Neural progenitor cell (in vitro differentiated cells): ENCODE data around the gene CX3CL1. TPM values are rescaled to one million over a fixed set of nuclear protein-coding genes. Genes with fewer than 3 reads are reported as not detected.

Experiments
- DNase-seq: peaks from one replicate; pipeline ENCODE4 v3.0.0-alpha.2; 2016; ENCODE audit warnings: low spot score
- H2AFZ ChIP-seq: fragments of 200-600 bp; sonication (generic); replicated peaks from 2 replicates; pipeline ENCODE4 v1.6.1; 2016; ENCODE audit warnings: antibody characterized with exemption
- H3F3A ChIP-seq: fragments of 200-600 bp; sonication (generic); 2 replicates; pipeline ENCODE4 v1.6.1; 2016; ENCODE audit warnings: antibody characterized with exemption, low read depth
- H3K27ac ChIP-seq: fragments of 200-600 bp; sonication (generic); 2 replicates; pipeline ENCODE4 v1.5.1; 2016; ENCODE audit warnings: mild to moderate bottlenecking
- H3K27me3 ChIP-seq: fragments of 200-600 bp; sonication (generic); 2 replicates; pipeline ENCODE4 v1.6.1; 2016; ENCODE audit warnings: mild to moderate bottlenecking, moderate library complexity
- H3K36me3 ChIP-seq: fragments of 200-600 bp; sonication (generic); 2 replicates; pipeline ENCODE4 v1.5.1; 2016
- H3K4me1 ChIP-seq: fragments of 200-600 bp; sonication (generic); 2 replicates; pipeline ENCODE4 v1.6.1; 2016; ENCODE audit warnings: mixed run types
- H3K4me2 ChIP-seq: fragments of 200-600 bp; sonication (generic); 2 replicates; pipeline ENCODE4 v1.6.1; 2016
- H3K4me3 ChIP-seq: fragments of 200-600 bp; sonication (generic); 2 replicates; pipeline ENCODE4 v1.5.1; 2016
- H3K79me2 ChIP-seq: fragments of 200-600 bp; sonication (generic); 2 replicates; pipeline ENCODE4 v1.6.1; 2016; ENCODE audit warnings: low read depth
- H3K9ac ChIP-seq: fragments of 200-600 bp; sonication (generic); 2 replicates; pipeline ENCODE4 v1.6.1; 2016
- H3K9me3 ChIP-seq: fragments of 200-600 bp; sonication (generic); 2 replicates; pipeline ENCODE4 v1.5.1; 2016; ENCODE audit warnings: low read depth
- H4K20me1 ChIP-seq: fragments of 200-600 bp; sonication (generic); 2 replicates; pipeline ENCODE4 v1.6.1; 2016; ENCODE audit warnings: low read depth
- H3K27ac Mint-ChIP-seq: 3 replicates; pipeline ENCODE4 v1.8.0; 2021; ENCODE audit warnings: mixed read lengths
- H3K27me3 Mint-ChIP-seq: 2 replicates; pipeline ENCODE4 v1.8.0; 2022; ENCODE audit warnings: low read depth, mild to moderate bottlenecking, inconsistent platforms, moderate library complexity, mixed read lengths; ENCODE audit not compliant: insufficient read depth
- H3K36me3 Mint-ChIP-seq: 3 replicates; pipeline ENCODE4 v1.8.0; 2021; ENCODE audit warnings: mixed read lengths
- H3K4me1 Mint-ChIP-seq: 3 replicates; pipeline ENCODE4 v1.8.0; 2021; ENCODE audit warnings: mixed read lengths
- H3K4me3 Mint-ChIP-seq: 3 replicates; pipeline ENCODE4 v1.8.0; 2021; ENCODE audit warnings: mild to moderate bottlenecking, moderate library complexity, mixed read lengths
- H3K9me3 Mint-ChIP-seq: 3 replicates; pipeline ENCODE4 v1.8.0; 2020; ENCODE audit warnings: mixed read lengths
- CTCF ChIP-seq: fragments of 200-600 bp; sonication (generic); IDR thresholded peaks from 2 replicates; pipeline ENCODE4 v1.5.1; 2017; ENCODE audit warnings: antibody characterized with exemption, mild to moderate bottlenecking
- EZH2 ChIP-seq: fragments of 200-600 bp; sonication (generic); IDR thresholded peaks from 2 replicates; pipeline ENCODE4 v1.6.1; 2017; ENCODE audit warnings: antibody characterized with exemption, mild to moderate bottlenecking, moderate library complexity
- EZH2phosphoT487 ChIP-seq: fragments of 200-600 bp; sonication (generic); IDR thresholded peaks from 2 replicates; pipeline ENCODE4 v1.6.1; 2017; ENCODE audit warnings: antibody characterized with exemption
- total RNA-seq: library from RNA; depleted of rRNA; stranded (reverse); fragments of >200 nt; gene quantifications from 2 replicates; pipeline ENCODE4 v1.2.3, GENCODE V29; 2015; ENCODE audit warnings: low replicate concordance

Gene CX3CL1
- total RNA-seq, 1 donor from 2014 or later, result 0.65 TPM

- H3K9me3 Mint-ChIP-seq, result no peaks in the 10 kb centered on the region
- Histone ChIP-seq H2AFZ (no peak overlapping the region), H3K9me3 (no peaks in the 10 kb centered on the region), H3K36me3 (no peaks in the 10 kb centered on the region), H3K27ac (no peak overlapping the region), H3K4me1 (no peaks in the 10 kb centered on the region), H3F3A (no peaks in the 10 kb centered on the region), H3K4me3 (no peak overlapping the region), H3K79me2 (no peaks in the 10 kb centered on the region), H3K4me2 (no peak overlapping the region), H3K27me3 (no peaks in the 10 kb centered on the region), H3K9ac (no peak overlapping the region), H4K20me1 (no peaks in the 10 kb centered on the region)
- no peak overlapping the region for H3K4me3 Mint-ChIP-seq
- no peaks in the 10 kb centered on the region for H3K4me1 Mint-ChIP-seq
- no peak overlapping the region for H3K27ac Mint-ChIP-seq
- no peaks in the 10 kb centered on the region for H3K36me3 Mint-ChIP-seq
- DNase-seq, result no peak
- peaks cover 9% of the 10 kb centered on the region for H3K27me3 Mint-ChIP-seq
- TF ChIP-seq EZH2 (no peak), EZH2phosphoT487 (no peak), CTCF (no peak)
Observed at GRCh38 chr16:57364143-57364542, 8.1 kb upstream of the CX3CL1 start.

- no peaks in the 10 kb centered on the region for H3F3A ChIP-seq
- no peak overlapping the region for H3K4me3 ChIP-seq
- Mint-ChIP-seq H3K9me3 (no peaks in the 10 kb centered on the region), H3K4me1 (peaks cover 8% of the 10 kb centered on the region), H3K27ac (no peak overlapping the region), H3K4me3 (no peak overlapping the region), H3K27me3 (peaks cover 7% of the 10 kb centered on the region), H3K36me3 (no peaks in the 10 kb centered on the region)
- H3K9ac ChIP-seq, result no peak overlapping the region
- TF ChIP-seq EZH2phosphoT487 (no peak), CTCF (no peak), EZH2 (no peak)
- no peaks in the 10 kb centered on the region for H3K79me2 ChIP-seq
- no peaks in the 10 kb centered on the region for H4K20me1 ChIP-seq
- no peaks in the 10 kb centered on the region for H3K9me3 ChIP-seq
- no peak overlapping the region for H3K4me2 ChIP-seq
- H3K4me1 ChIP-seq, result peaks cover 3% of the 10 kb centered on the region
- no peak overlapping the region for H2AFZ ChIP-seq
- no peaks in the 10 kb centered on the region for H3K27me3 ChIP-seq
- H3K36me3 ChIP-seq, result no peaks in the 10 kb centered on the region
- H3K27ac ChIP-seq, result no peak overlapping the region
- DNase-seq, result no peak
Observed at GRCh38 chr16:57366544-57367040, 5.7 kb upstream of the CX3CL1 start.

GRCh38 chr16:57367116-57367752 lies 5.1 kb upstream of the CX3CL1 start:
- no peak overlapping the region for H3K27ac ChIP-seq
- Mint-ChIP-seq H3K36me3 (no peaks in the 10 kb centered on the region), H3K9me3 (no peaks in the 10 kb centered on the region), H3K4me1 (peaks cover 11% of the 10 kb centered on the region), H3K27me3 (peaks cover 7% of the 10 kb centered on the region), H3K4me3 (no peak overlapping the region), H3K27ac (peak overlapping the region; percentile 36)
- no peaks in the 10 kb centered on the region for H4K20me1 ChIP-seq
- TF ChIP-seq EZH2 (no peak), CTCF (no peak), EZH2phosphoT487 (no peak)
- H3K27me3 ChIP-seq, result no peaks in the 10 kb centered on the region
- no peak for DNase-seq
- no peak overlapping the region for H3K4me2 ChIP-seq
- H3K36me3 ChIP-seq, result no peaks in the 10 kb centered on the region
- H3K9me3 ChIP-seq, result no peaks in the 10 kb centered on the region
- H3K4me1 ChIP-seq, result peaks cover 8% of the 10 kb centered on the region
- no peak overlapping the region for H3K9ac ChIP-seq
- no peak overlapping the region for H2AFZ ChIP-seq
- H3K79me2 ChIP-seq, result no peaks in the 10 kb centered on the region
- H3F3A ChIP-seq, result no peaks in the 10 kb centered on the region
- H3K4me3 ChIP-seq, result no peak overlapping the region
